ENCODE data around the gene MND1.

DNA sequence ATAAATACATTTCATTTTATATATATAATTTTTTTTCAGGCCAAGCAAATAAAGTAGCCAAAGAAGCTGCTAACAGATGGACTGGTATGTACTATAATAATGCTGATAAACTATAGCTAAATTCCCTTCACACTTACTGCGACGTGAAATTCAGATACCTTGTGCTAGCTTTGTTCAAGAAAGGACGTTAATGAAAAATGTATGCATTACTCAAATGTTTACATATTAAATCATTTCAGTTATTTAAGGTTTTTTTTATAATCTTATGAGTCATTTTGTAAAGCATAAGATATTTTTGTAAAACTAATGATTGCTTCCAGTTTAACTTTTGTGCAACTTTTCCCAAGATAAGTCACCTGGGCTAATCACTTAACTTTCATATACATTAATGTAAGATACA is 64.4 kb downstream of the MND1 start:
- TF ChIP-seq YY1 (IDR thresholded peaks at IDR 0.05; ENCODE audit: insufficient read depth, insufficient read length) = no peak
- TF ChIP-seq ZNF274 (IDR thresholded peaks at IDR 0.05; ENCODE audit: low read depth, low read length) = no peak
- TF ChIP-seq SUZ12 (IDR thresholded peaks at IDR 0.05; ENCODE audit: extremely low read depth, insufficient read depth, insufficient read length) = no peak

All from NT2/D1 (cell line).